ENCODE data around the gene NCDN. TPM values are rescaled to one million over a fixed set of nuclear protein-coding genes. Genes with fewer than 3 reads are reported as not detected.

The NCDN gene
- total RNA-seq, 1 donor from 2014 or later = 26.1 TPM

DNA sequence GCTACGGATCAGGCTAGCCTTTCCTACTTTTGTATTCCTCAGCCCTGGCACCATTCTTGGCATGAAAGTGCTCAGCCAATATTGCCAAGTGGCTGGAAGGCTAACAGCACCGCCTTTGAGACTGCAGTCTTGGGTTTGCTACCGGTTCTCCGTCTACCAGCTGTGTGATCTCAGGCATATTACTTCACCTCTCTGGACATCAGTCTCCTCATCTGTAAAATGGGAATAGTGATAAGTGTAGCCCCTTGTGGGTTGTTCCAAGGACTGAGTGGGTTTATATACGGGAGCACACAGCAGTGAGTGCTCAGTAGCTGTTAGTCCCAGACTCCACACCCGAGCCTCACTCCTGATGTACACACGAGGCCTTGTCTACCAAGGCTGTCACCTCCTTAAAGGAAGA is 29.2 kb downstream of the NCDN start:
- H3K27me3 ChIP-seq (ENCODE audit: low read depth) = no peaks in the 10 kb centered on the region
- no peak overlapping the region for H3K4me3 ChIP-seq
- TF ChIP-seq, protein P1, sequence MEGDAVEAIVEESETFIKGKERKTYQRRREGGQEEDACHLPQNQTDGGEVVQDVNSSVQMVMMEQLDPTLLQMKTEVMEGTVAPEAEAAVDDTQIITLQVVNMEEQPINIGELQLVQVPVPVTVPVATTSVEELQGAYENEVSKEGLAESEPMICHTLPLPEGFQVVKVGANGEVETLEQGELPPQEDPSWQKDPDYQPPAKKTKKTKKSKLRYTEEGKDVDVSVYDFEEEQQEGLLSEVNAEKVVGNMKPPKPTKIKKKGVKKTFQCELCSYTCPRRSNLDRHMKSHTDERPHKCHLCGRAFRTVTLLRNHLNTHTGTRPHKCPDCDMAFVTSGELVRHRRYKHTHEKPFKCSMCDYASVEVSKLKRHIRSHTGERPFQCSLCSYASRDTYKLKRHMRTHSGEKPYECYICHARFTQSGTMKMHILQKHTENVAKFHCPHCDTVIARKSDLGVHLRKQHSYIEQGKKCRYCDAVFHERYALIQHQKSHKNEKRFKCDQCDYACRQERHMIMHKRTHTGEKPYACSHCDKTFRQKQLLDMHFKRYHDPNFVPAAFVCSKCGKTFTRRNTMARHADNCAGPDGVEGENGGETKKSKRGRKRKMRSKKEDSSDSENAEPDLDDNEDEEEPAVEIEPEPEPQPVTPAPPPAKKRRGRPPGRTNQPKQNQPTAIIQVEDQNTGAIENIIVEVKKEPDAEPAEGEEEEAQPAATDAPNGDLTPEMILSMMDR (IDR thresholded peaks at IDR 0.05; ENCODE audit: borderline replicate concordance) = no peak
- H3K36me3 ChIP-seq = peaks cover 5% of the 10 kb centered on the region
- DNase-seq = no peak
- intact Hi-C loops (cut with micrococcal nuclease) = no loop called here
- H3K4me1 ChIP-seq = no peaks in the 10 kb centered on the region
- H3K27ac ChIP-seq (replicated peaks) = no peak overlapping the region
- no peaks in the 10 kb centered on the region for H3K9me3 ChIP-seq (replicated peaks)

DNA sequence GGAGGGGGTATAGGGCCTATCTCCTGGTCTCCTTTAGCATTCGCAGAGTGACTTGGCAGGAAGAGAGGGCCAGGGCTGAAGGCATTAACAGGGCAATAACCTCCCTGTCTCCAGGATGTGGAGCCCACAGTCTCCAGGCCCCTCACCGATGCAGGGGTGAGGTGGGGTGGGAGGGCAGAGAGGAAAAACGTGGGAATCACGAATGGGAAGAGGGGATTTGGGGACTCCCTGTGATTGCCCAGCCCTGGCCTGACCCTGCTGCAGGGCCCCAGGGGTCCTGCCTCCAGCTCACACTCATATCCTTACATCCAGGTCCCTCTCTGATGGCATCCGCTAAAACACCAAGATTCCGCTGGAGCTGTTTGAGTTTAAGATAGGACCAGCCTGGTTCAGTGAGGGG is 30.1 kb downstream of the NCDN start:
- no peak for DNase-seq
- H3K4me1 ChIP-seq = no peaks in the 10 kb centered on the region
- no peak overlapping the region for H3K27ac ChIP-seq (replicated peaks)
- H3K9me3 ChIP-seq (replicated peaks) = no peaks in the 10 kb centered on the region
- intact Hi-C loops (cut with micrococcal nuclease) = no loop called here
- peaks cover 5% of the 10 kb centered on the region for H3K36me3 ChIP-seq
- no peaks in the 10 kb centered on the region for H3K27me3 ChIP-seq (ENCODE audit: low read depth)
- TF ChIP-seq, protein P1 (IDR thresholded peaks at IDR 0.05; ENCODE audit: borderline replicate concordance) = no peak
- H3K4me3 ChIP-seq = no peak overlapping the region

DNA sequence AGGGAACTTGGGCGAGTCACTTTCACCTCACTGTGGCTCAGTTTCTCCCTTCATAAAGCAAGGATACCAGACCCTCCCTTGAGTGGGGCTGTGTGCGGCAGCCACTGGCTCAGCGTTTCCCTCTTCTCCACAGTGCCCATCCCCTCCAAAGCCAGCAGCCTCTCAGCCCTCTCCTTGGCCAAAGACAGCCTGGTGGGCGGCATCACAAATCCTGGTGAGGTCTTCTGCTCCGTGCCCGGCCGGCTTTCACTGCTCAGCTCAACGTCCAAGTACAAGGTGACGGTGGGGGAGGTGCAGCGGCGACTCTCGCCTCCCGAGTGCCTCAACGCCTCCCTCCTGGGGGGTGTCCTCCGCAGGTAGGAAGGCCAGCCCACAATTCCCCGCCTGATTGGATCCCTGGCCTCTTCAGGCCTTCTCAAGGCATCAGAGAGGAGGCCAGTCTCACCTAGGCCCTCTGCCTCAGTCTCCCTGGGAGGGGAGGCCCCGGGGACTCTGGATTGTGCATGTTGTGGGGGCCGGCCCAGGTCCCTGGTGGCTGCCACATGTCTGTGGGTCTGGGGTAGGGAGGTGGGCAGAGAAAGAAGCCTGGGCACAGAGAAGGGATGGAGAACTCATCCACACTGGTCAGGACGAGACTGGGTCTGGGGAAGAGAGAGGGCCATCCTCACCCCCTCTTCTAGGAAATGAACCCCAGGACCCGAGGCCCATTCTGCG is 30.8 kb downstream of the NCDN start:
- H3K27ac ChIP-seq (replicated peaks) = no peak overlapping the region
- DNase-seq = no peak
- H3K4me1 ChIP-seq = no peaks in the 10 kb centered on the region
- intact Hi-C loops (cut with micrococcal nuclease) = no loop called here
- TF ChIP-seq, protein P1 (IDR thresholded peaks at IDR 0.05; ENCODE audit: borderline replicate concordance) = no peak
- no peak overlapping the region for H3K4me3 ChIP-seq
- H3K27me3 ChIP-seq (ENCODE audit: low read depth) = no peaks in the 10 kb centered on the region
- no peaks in the 10 kb centered on the region for H3K9me3 ChIP-seq (replicated peaks)
- peaks cover 5% of the 10 kb centered on the region for H3K36me3 ChIP-seq

DNA sequence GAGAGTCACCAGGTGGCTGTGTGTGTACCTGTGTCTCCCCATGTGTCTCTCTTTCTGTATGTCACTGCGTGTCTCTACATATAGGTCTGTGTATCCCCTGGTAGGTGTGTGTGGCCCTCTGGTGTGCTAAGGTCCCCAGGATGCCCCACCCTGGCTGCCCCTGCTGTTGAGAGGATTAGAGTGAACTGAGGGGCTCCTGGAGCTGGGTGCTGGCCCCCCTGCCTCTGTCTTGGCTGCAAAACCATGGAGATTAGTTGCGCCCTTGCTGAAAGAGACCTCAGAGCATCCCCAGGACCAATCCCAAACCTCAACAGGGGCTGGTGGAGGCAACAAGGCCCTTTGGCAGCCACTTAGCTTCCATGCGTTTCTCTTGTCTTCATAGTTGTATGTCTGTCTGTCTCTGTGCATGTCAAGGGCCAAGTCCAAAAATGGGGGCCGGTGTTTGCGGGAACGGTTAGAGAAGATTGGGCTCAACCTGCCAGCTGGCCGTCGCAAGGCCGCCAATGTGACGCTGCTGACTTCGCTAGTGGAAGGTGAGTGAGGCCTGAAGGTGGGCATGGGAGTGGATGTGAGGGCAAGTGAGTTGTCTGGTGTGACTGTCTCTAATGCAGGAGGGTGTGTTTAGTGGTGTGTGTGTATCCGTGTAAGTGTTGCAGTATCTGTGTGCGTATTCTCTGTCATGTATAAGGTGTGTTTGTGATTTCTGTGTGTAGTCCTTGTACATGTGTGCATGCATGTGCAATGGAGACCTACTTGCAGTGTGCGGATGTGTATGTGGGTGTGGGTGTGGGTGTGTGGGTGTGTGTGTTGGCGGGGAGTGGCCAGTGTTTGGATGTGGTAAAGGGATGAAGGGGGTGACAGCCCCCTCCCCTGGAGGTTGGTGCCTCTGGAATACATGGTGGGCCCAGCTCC is 32.2 kb downstream of the NCDN start:
- TF ChIP-seq, protein P1 (IDR thresholded peaks at IDR 0.05; ENCODE audit: borderline replicate concordance) = no peak
- H3K36me3 ChIP-seq = peaks cover 5% of the 10 kb centered on the region
- no peak for DNase-seq
- no peak overlapping the region for H3K27ac ChIP-seq (replicated peaks)
- no peak overlapping the region for H3K4me3 ChIP-seq
- intact Hi-C loops (cut with micrococcal nuclease) = no loop called here
- no peaks in the 10 kb centered on the region for H3K27me3 ChIP-seq (ENCODE audit: low read depth)
- H3K4me1 ChIP-seq = no peaks in the 10 kb centered on the region
- H3K9me3 ChIP-seq (replicated peaks) = no peaks in the 10 kb centered on the region

DNA sequence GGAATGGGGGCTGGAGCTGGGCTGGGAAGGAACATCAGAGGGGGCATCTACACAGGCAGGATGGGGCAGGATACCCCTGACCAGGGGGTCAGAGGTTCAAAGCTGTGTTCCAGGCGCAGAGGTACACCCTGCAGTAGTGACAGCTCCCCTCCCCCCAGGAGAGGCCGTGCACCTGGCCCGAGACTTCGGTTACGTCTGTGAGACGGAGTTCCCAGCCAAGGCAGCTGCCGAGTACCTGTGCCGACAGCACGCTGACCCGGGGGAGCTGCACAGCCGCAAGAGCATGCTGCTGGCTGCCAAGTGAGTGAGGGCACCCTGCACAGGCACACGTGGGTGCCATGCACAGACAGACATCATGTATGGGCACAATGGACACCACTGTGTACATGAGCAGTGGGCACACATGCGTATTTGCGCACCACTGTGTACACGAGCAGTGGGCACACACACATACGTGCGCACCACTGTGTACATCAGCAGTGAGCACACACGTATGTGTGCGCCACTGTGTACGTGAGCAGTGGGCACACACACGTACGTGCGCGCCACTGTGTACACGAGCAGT is 33.0 kb downstream of the NCDN start:
- TF ChIP-seq, protein P1 (IDR thresholded peaks at IDR 0.05; ENCODE audit: borderline replicate concordance) = no peak
- no peak overlapping the region for H3K4me3 ChIP-seq
- H3K4me1 ChIP-seq = no peaks in the 10 kb centered on the region
- H3K9me3 ChIP-seq (replicated peaks) = no peaks in the 10 kb centered on the region
- H3K27ac ChIP-seq (replicated peaks) = no peak overlapping the region
- DNase-seq = no peak
- no peaks in the 10 kb centered on the region for H3K27me3 ChIP-seq (ENCODE audit: low read depth)
- intact Hi-C loops (cut with micrococcal nuclease) = no loop called here
- peaks cover 5% of the 10 kb centered on the region for H3K36me3 ChIP-seq
